Endothelial cell of umbilical vein (primary cell): ENCODE results near the gene NTN4. TPM values are rescaled to one million over a fixed set of nuclear protein-coding genes. Genes with fewer than 3 reads are reported as not detected.

ENCODE experiments used
- BruUV-seq: library from RNA; stranded (reverse); fragments of 400-500 nt; replicated peaks from 2 replicates; lab custom pipeline; 2021; lab: Mats Ljungman, UMichigan
- CTCF ChIA-PET: fragments of 300-600, 350-600 bp; sonication (Branson Sonifier 250); formaldehyde crosslinking; loops from one replicate; lab custom pipeline; 2021; ENCODE audit warnings: antibody characterized with exemption, inconsistent platforms; lab: Charles Lee
- POLR2A ChIA-PET: fragments of 300-600, 350-600 bp; sonication (Branson Sonifier 250); formaldehyde crosslinking; loops from one replicate; lab custom pipeline; 2021; ENCODE audit warnings: antibody characterized with exemption, inconsistent platforms; lab: Charles Lee
- DNase-seq: peaks from one replicate; pipeline ENCODE4 v3.0.0-alpha.2; 2011; ENCODE audit warnings: low read depth, low spot score
- FAIRE-seq: peaks from 2 replicates; lab custom pipeline; 2011; peaks lifted over from hg19 to GRCh38; lab: Jason Lieb, UNC
- H2AFZ ChIP-seq: 2 replicates; pipeline ENCODE4 v1.6.0; 2012; ENCODE audit warnings: low read depth, low read length, control low read depth, inconsistent platforms
- H3K27ac ChIP-seq: 2 replicates; pipeline ENCODE4 v1.5.1; 2011; ENCODE audit warnings: low read depth, mild to moderate bottlenecking, control low read depth, low read length, moderate library complexity; ENCODE audit not compliant: insufficient read depth
- H3K27me3 ChIP-seq, 2 experiments: 2 replicates each; pipeline versions ENCODE4 v1.6.0 to v1.6.1; 2011; ENCODE audit warnings: low read length in 2 of 2, mixed read lengths in 1 of 2; ENCODE audit not compliant: control insufficient read depth in 2 of 2, insufficient read depth in 2 of 2
- H3K36me3 ChIP-seq, 2 experiments: 2 replicates in 1 of 2; 3 replicates in 1 of 2; pipeline ENCODE4 v1.5.1; 2011; ENCODE audit warnings: low read length in 2 of 2, mild to moderate bottlenecking in 1 of 2, moderate library complexity in 1 of 2; ENCODE audit not compliant: control insufficient read depth in 2 of 2, insufficient read depth in 2 of 2; ENCODE audit errors: extremely low read depth in 1 of 2
- H3K4me1 ChIP-seq: 3 replicates; pipeline ENCODE4 v1.5.1; 2011; ENCODE audit warnings: mild to moderate bottlenecking, low read length; ENCODE audit not compliant: control insufficient read depth, insufficient read depth; ENCODE audit errors: extremely low read depth
- H3K4me2 ChIP-seq: 2 replicates; pipeline ENCODE4 v1.6.1; 2011; ENCODE audit warnings: low read length, control low read depth, mixed read lengths; ENCODE audit not compliant: insufficient read depth
- H3K4me3 ChIP-seq, 3 experiments: fragments of 200-600 bp in 1 of 3; sonication (generic), shearing (Covaris generic) in 1 of 3; replicated peaks in 1 of 3; 2 replicates each; pipeline ENCODE4 v1.5.1; 2011 to 2016; ENCODE audit warnings: control low read depth in 3 of 3, low read length in 3 of 3, mild to moderate bottlenecking in 2 of 3, inconsistent platforms in 1 of 3, low read depth in 1 of 3, moderate library complexity in 1 of 3; ENCODE audit not compliant: insufficient read depth in 1 of 3
- H3K79me2 ChIP-seq: 2 replicates; pipeline ENCODE4 v1.6.0; 2012; ENCODE audit warnings: low read length, inconsistent platforms; ENCODE audit not compliant: control insufficient read depth, insufficient read depth
- H3K9ac ChIP-seq: replicated peaks from 2 replicates; pipeline ENCODE3; 2011; ENCODE audit warnings: low read length, control low read depth; ENCODE audit not compliant: insufficient read depth; ENCODE audit errors: extremely low read depth
- H3K9me1 ChIP-seq: replicated peaks from 3 replicates; pipeline ENCODE4 v1.6.0; 2011; ENCODE audit warnings: mild to moderate bottlenecking, low read length; ENCODE audit not compliant: control insufficient read depth, insufficient read depth; ENCODE audit errors: extremely low read depth
- H3K9me3 ChIP-seq: replicated peaks from 2 replicates; pipeline ENCODE4 v1.5.1; 2012; ENCODE audit warnings: low read length, inconsistent platforms; ENCODE audit not compliant: control insufficient read depth, insufficient read depth
- H4K20me1 ChIP-seq: replicated peaks from 2 replicates; pipeline ENCODE3; 2011; ENCODE audit warnings: mild to moderate bottlenecking, low read length; ENCODE audit not compliant: control insufficient read depth, insufficient read depth; ENCODE audit errors: extremely low read depth
- CTCF ChIP-seq, 2 donors: IDR thresholded peaks; 1 replicate in 1 of 2; 2 replicates in 1 of 2; pipeline ENCODE4 v1.5.1; 2011; ENCODE audit warnings: low read length in 2 of 2, mild to moderate bottlenecking in 2 of 2, moderate library complexity in 2 of 2, control low read depth in 1 of 2, inconsistent platforms in 1 of 2, low read depth in 1 of 2; ENCODE audit not compliant: insufficient read depth in 1 of 2; ENCODE audit errors: extremely low read depth in 1 of 2
- EZH2 ChIP-seq: IDR thresholded peaks from 2 replicates; pipeline ENCODE4 v1.6.1; 2012; ENCODE audit warnings: borderline replicate concordance, low read depth, mild to moderate bottlenecking, moderate library complexity, low read length, inconsistent platforms; ENCODE audit not compliant: severe bottlenecking
- FOS ChIP-seq: IDR thresholded peaks from 2 replicates; pipeline ENCODE4 v1.6.1; 2011; ENCODE audit warnings: mild to moderate bottlenecking, low read length, moderate library complexity, borderline replicate concordance; ENCODE audit not compliant: insufficient read depth
- GATA2 ChIP-seq: IDR thresholded peaks from 2 replicates; pipeline ENCODE4 v1.7.0; 2011; ENCODE audit warnings: low read depth, mild to moderate bottlenecking, moderate library complexity, mixed read lengths, low read length; ENCODE audit not compliant: insufficient read length, insufficient read depth
- JUN ChIP-seq: IDR thresholded peaks from 2 replicates; pipeline ENCODE4 v1.6.1; 2011; ENCODE audit warnings: borderline replicate concordance, low read depth; ENCODE audit not compliant: insufficient read length, insufficient read depth
- MAX ChIP-seq: IDR thresholded peaks from 2 replicates; pipeline ENCODE4 v1.6.1; 2011; ENCODE audit not compliant: insufficient read depth, insufficient read length
- MYC ChIP-seq: IDR thresholded peaks from one replicate; pipeline ENCODE4 v1.6.1; 2011; ENCODE audit warnings: mild to moderate bottlenecking, low read depth, low read length
- POLR2A ChIP-seq: IDR thresholded peaks from 2 replicates; pipeline ENCODE4 v1.6.1; 2012; ENCODE audit warnings: low read depth, mild to moderate bottlenecking, control low read depth, low read length
- POLR2AphosphoS5 ChIP-seq: IDR thresholded peaks from 2 replicates; pipeline ENCODE4 v1.6.1; 2012; ENCODE audit warnings: low read depth, mild to moderate bottlenecking, control low read depth, low read length, moderate library complexity; ENCODE audit not compliant: insufficient read depth
- dilution Hi-C: fragments of 300-500 bp; cut with MboI; formaldehyde crosslinking; loops from one replicate; pipeline ENCODE4 v1.15.0; 2019; ENCODE audit warnings: low sequenced_read_pairs; ENCODE audit not compliant: extremely low pct_ligation_motif_present
- intact Hi-C: fragments of 100-400 bp; cut with micrococcal nuclease; formaldehyde crosslinking; loops from one replicate; pipeline ENCODE4 v1.10.0; 2022
- polyA plus RNA-seq, 4 experiments: library from polyadenylated mRNA; depleted of rRNA in 3 of 4; stranded (reverse) in 3 of 4; unstranded in 1 of 4; fragments of >200 nt; gene quantifications; 2 replicates each; pipeline versions ENCODE4 v1.2.1 to v1.2.3, GENCODE V29; 2011 to 2012; ENCODE audit warnings: missing spikeins in 1 of 4
- total RNA-seq: library from RNA; stranded (reverse); gene quantifications from 2 replicates; pipeline ENCODE4 v1.2.3, GENCODE V29; 2021

Gene NTN4
- total and polyA plus RNA-seq, 2 donors (not counting 3 experiments of a cell fraction or from before 2014, with no cell fraction given) = 120 to 317 TPM

- Histone ChIP-seq H3K27ac (no peak overlapping the region), H3K9me1 (no peaks in the 10 kb centered on the region), H3K9me3 (no peaks in the 10 kb centered on the region), H3K27me3 (no peaks in the 10 kb centered on the region), H3K79me2 (no peaks in the 10 kb centered on the region), H3K36me3 (peaks cover 3 to 24% of the 10 kb centered on the region in 2 experiments), H3K4me3 (no peak overlapping the region), H3K4me2 (no peak overlapping the region), H2AFZ (no peak overlapping the region), H3K9ac (no peak overlapping the region), H3K4me1 (peaks cover 5% of the 10 kb centered on the region), H4K20me1 (no peaks in the 10 kb centered on the region)
- POLR2A ChIA-PET = no interaction called here
- no TSS peak for BruUV-seq
- FAIRE-seq (no peak), DNase-seq (no peak)
- intact Hi-C loops = no loop called here
- dilution Hi-C loops = no loop called here
- TF ChIP-seq JUN (no peak), POLR2AphosphoS5 (no peak), GATA2 (no peak), POLR2A (no peak), MYC (no peak), FOS (no peak), MAX (no peak), CTCF (IDR thresholded peaks at IDR 0.05; ENCODE audit: extremely low read depth in 1 of 2, insufficient read depth in 1 of 2, low read depth in 1 of 2, low read length in 2 of 2) (no peak), EZH2 (no peak)
- CTCF ChIA-PET = no interaction called here
Observed at GRCh38 chr12:95740751-95741150, 49.8 kb downstream of the NTN4 start.
